ENCODE data around the gene PMF1. TPM values are rescaled to one million over a fixed set of nuclear protein-coding genes. Genes with fewer than 3 reads are reported as not detected.

The PMF1 gene
- total and polyA plus RNA-seq, 2 experiments from 2014 or later, result 112 to 118 TPM

- no peak overlapping the region for H3K27ac Mint-ChIP-seq
- peaks cover 11% of the 10 kb centered on the region for H3K27me3 Mint-ChIP-seq (ENCODE audit: insufficient read depth, low read depth, poor library complexity)
- H3K4me3 Mint-ChIP-seq, result no peak overlapping the region
These were observed 32.3 kb upstream of the PMF1 start for GRCh38 chr1:156180471-156180870.

More at GRCh38 chr1:156180471-156180870, 32.3 kb upstream of the PMF1 start:
- no peaks in the 10 kb centered on the region for H3K36me3 ChIP-seq (ENCODE audit: insufficient read depth)
- no peak overlapping the region for H2AFZ ChIP-seq
- Mint-ChIP-seq H3K36me3 (ENCODE audit: low read depth) (peaks cover 2% of the 10 kb centered on the region; the same call in 1 of the 3 replicates), H3K4me1 (peaks cover 37% of the 10 kb centered on the region), H3K9me3 (peaks cover 2% of the 10 kb centered on the region; the same call in 2 of the 3 replicates)
- DNase-seq (ENCODE audit: low spot score) (no peak), ATAC-seq (no peak)
- peaks cover 45% of the 10 kb centered on the region for H3K4me1 ChIP-seq (ENCODE audit: insufficient read depth)
- peak overlapping the region; percentile 28; the same call in 1 of the 2 replicates for H3K4me3 ChIP-seq
- H3F3A ChIP-seq (replicated peaks; ENCODE audit: low read depth), result peaks cover 14% of the 10 kb centered on the region
- no peaks in the 10 kb centered on the region for H3K27me3 ChIP-seq (ENCODE audit: insufficient read depth)
- H4K20me1 ChIP-seq (replicated peaks; ENCODE audit: insufficient read depth), result no peaks in the 10 kb centered on the region
- H3K4me2 ChIP-seq, result peak overlapping the region; percentile 69
- peak overlapping the region; percentile 100 for H3K27ac ChIP-seq (ENCODE audit: low read depth)
- H3K9me2 ChIP-seq (ENCODE audit: insufficient read depth), result no peaks in the 10 kb centered on the region
- TF ChIP-seq REST (IDR thresholded peaks at IDR 0.05; ENCODE audit: unreplicated experiment), result no peak
- TF ChIP-seq CREB1 (CRISPR knock-in tag; IDR thresholded peaks at IDR 0.05; ENCODE audit: low read depth), result no peak
- TF ChIP-seq STAT1 (IDR thresholded peaks at IDR 0.05; ENCODE audit: unreplicated experiment), result no peak
- TF ChIP-seq ZNF331 (CRISPR knock-in tag; IDR thresholded peaks at IDR 0.05; ENCODE audit: low read depth), result no peak
- no peak for TF ChIP-seq POLR2AphosphoS5 (IDR thresholded peaks at IDR 0.05; ENCODE audit: low read depth)
- TF ChIP-seq EZH2phosphoT487 (IDR thresholded peaks at IDR 0.05; ENCODE audit: unreplicated experiment), result no peak
- TF ChIP-seq, protein P1, sequence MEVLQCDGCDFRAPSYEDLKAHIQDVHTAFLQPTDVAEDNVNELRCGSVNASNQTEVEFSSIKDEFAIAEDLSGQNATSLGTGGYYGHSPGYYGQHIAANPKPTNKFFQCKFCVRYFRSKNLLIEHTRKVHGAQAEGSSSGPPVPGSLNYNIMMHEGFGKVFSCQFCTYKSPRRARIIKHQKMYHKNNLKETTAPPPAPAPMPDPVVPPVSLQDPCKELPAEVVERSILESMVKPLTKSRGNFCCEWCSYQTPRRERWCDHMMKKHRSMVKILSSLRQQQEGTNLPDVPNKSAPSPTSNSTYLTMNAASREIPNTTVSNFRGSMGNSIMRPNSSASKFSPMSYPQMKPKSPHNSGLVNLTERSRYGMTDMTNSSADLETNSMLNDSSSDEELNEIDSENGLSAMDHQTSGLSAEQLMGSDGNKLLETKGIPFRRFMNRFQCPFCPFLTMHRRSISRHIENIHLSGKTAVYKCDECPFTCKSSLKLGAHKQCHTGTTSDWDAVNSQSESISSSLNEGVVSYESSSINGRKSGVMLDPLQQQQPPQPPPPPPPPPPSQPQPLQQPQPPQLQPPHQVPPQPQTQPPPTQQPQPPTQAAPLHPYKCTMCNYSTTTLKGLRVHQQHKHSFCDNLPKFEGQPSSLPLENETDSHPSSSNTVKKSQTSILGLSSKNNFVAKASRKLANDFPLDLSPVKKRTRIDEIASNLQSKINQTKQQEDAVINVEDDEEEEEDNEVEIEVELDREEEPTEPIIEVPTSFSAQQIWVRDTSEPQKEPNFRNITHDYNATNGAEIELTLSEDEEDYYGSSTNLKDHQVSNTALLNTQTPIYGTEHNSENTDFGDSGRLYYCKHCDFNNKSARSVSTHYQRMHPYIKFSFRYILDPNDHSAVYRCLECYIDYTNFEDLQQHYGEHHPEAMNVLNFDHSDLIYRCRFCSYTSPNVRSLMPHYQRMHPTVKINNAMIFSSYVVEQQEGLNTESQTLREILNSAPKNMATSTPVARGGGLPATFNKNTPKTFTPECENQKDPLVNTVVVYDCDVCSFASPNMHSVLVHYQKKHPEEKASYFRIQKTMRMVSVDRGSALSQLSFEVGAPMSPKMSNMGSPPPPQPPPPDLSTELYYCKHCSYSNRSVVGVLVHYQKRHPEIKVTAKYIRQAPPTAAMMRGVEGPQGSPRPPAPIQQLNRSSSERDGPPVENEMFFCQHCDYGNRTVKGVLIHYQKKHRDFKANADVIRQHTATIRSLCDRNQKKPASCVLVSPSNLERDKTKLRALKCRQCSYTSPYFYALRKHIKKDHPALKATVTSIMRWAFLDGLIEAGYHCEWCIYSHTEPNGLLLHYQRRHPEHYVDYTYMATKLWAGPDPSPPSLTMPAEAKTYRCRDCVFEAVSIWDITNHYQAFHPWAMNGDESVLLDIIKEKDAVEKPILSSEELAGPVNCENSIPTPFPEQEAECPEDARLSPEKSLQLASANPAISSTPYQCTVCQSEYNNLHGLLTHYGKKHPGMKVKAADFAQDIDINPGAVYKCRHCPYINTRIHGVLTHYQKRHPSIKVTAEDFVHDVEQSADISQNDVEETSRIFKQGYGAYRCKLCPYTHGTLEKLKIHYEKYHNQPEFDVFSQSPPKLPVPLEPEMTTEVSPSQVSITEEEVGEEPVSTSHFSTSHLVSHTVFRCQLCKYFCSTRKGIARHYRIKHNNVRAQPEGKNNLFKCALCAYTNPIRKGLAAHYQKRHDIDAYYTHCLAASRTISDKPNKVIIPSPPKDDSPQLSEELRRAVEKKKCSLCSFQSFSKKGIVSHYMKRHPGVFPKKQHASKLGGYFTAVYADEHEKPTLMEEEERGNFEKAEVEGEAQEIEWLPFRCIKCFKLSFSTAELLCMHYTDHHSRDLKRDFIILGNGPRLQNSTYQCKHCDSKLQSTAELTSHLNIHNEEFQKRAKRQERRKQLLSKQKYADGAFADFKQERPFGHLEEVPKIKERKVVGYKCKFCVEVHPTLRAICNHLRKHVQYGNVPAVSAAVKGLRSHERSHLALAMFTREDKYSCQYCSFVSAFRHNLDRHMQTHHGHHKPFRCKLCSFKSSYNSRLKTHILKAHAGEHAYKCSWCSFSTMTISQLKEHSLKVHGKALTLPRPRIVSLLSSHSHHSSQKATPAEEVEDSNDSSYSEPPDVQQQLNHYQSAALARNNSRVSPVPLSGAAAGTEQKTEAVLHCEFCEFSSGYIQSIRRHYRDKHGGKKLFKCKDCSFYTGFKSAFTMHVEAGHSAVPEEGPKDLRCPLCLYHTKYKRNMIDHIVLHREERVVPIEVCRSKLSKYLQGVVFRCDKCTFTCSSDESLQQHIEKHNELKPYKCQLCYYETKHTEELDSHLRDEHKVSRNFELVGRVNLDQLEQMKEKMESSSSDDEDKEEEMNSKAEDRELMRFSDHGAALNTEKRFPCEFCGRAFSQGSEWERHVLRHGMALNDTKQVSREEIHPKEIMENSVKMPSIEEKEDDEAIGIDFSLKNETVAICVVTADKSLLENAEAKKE (CRISPR knock-in tag; IDR thresholded peaks at IDR 0.05), result no peak
- no peak for TF ChIP-seq ZNF114 (CRISPR knock-in tag; IDR thresholded peaks at IDR 0.05)
- no peak for TF ChIP-seq EZH2 (IDR thresholded peaks at IDR 0.05; ENCODE audit: low read depth, unreplicated experiment)
- TF ChIP-seq ETS1 (IDR thresholded peaks at IDR 0.05), result no peak
- no peak for TF ChIP-seq CTCF (conservative IDR thresholded peaks at IDR 0.05; ENCODE audit: low read depth in 2 of 2)
- TF ChIP-seq NANOG (IDR thresholded peaks at IDR 0.05; ENCODE audit: borderline replicate concordance), result no peak
- no peak for TF ChIP-seq JUNB (IDR thresholded peaks at IDR 0.05; ENCODE audit: unreplicated experiment)
- H3K79me2 ChIP-seq (replicated peaks; ENCODE audit: insufficient read depth), result no peaks in the 10 kb centered on the region
